ENCODE measurements around the gene PPM1E. TPM values are rescaled to one million over a fixed set of nuclear protein-coding genes. Genes with fewer than 3 reads are reported as not detected.

PPM1E gene
- total RNA-seq, 6 experiments from 2014 or later, result 0.61 to 1.3 (median 0.97) TPM

DNA sequence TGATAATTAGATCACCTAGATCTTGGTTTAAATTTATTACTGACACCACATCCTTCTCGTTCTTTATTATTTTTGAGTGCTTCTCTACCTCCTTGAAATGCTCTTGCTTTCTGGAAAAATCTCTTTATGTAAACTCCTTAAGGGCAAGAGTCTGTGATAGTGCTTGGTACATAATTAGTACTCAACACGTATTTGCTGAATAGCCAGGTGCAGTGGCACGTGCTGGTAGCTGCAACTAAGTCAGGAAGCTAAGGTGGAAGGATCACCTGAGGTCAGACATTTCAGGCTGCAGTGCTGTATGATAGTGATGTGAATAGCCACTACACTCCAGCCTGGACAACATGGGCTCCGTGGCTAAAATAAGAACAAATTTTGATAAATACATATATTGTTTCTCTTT, 63.0 kb downstream of the PPM1E start:
- Histone ChIP-seq H3K9me3 (no peaks in the 10 kb centered on the region), H3K4me3 (no peak overlapping the region), H3K27me3 (no peaks in the 10 kb centered on the region), H3K27ac (no peak overlapping the region), H3K36me3 (no peaks in the 10 kb centered on the region), H3K4me1 (no peaks in the 10 kb centered on the region)
- 78% methylated on average over 4 of the region's 4 CpGs for WGBS (ENCODE audit: insufficient coverage, low coverage, low lambda C conversion rate, missing lambda C conversion rate)
- ATAC-seq, result no peak
- intact Hi-C loops (cut with DNase I), result no loop called here
- no peak for DNase-seq
- TF ChIP-seq, protein P1, sequence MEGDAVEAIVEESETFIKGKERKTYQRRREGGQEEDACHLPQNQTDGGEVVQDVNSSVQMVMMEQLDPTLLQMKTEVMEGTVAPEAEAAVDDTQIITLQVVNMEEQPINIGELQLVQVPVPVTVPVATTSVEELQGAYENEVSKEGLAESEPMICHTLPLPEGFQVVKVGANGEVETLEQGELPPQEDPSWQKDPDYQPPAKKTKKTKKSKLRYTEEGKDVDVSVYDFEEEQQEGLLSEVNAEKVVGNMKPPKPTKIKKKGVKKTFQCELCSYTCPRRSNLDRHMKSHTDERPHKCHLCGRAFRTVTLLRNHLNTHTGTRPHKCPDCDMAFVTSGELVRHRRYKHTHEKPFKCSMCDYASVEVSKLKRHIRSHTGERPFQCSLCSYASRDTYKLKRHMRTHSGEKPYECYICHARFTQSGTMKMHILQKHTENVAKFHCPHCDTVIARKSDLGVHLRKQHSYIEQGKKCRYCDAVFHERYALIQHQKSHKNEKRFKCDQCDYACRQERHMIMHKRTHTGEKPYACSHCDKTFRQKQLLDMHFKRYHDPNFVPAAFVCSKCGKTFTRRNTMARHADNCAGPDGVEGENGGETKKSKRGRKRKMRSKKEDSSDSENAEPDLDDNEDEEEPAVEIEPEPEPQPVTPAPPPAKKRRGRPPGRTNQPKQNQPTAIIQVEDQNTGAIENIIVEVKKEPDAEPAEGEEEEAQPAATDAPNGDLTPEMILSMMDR (IDR thresholded peaks at IDR 0.05), result no peak
- TF ChIP-seq POLR2A (IDR thresholded peaks at IDR 0.05), result no peak

GRCh38 chr17:58822148-58823050, 66.7 kb downstream of the PPM1E start:
- Histone ChIP-seq H3K27ac (no peak overlapping the region), H3K4me3 (no peak overlapping the region), H3K4me1 (no peaks in the 10 kb centered on the region), H3K36me3 (no peaks in the 10 kb centered on the region), H3K9me3 (no peaks in the 10 kb centered on the region), H3K27me3 (no peaks in the 10 kb centered on the region)
- WGBS (ENCODE audit: insufficient coverage, low coverage, low lambda C conversion rate, missing lambda C conversion rate), result 57% methylated on average over 6 of the region's 6 CpGs
- no peak for DNase-seq
- TF ChIP-seq POLR2A (IDR thresholded peaks at IDR 0.05), result no peak
- TF ChIP-seq, protein P1 (IDR thresholded peaks at IDR 0.05), result no peak
- ATAC-seq, result no peak
- intact Hi-C loops (cut with DNase I), result no loop called here

- ATAC-seq (no peak), DNase-seq (no peak)
- Histone ChIP-seq H3K27me3 (no peaks in the 10 kb centered on the region), H3K9me3 (no peaks in the 10 kb centered on the region), H3K4me1 (no peaks in the 10 kb centered on the region), H3K27ac (no peak overlapping the region), H3K36me3 (no peaks in the 10 kb centered on the region), H3K4me3 (no peak overlapping the region)
- WGBS (ENCODE audit: insufficient coverage, low coverage, low lambda C conversion rate, missing lambda C conversion rate), result 87% methylated on average over 2 of the region's 2 CpGs
- TF ChIP-seq, protein P1 (IDR thresholded peaks at IDR 0.05), result no peak
- no peak for TF ChIP-seq POLR2A (IDR thresholded peaks at IDR 0.05)
- intact Hi-C loops (cut with DNase I), result no loop called here
These were observed 67.4 kb downstream of the PPM1E start for GRCh38 chr17:58823051-58823525.

- Histone ChIP-seq H3K9me3 (no peaks in the 10 kb centered on the region), H3K4me1 (no peaks in the 10 kb centered on the region), H3K36me3 (no peaks in the 10 kb centered on the region), H3K27ac (no peak overlapping the region), H3K27me3 (no peaks in the 10 kb centered on the region), H3K4me3 (no peak overlapping the region)
- DNase-seq (no peak), ATAC-seq (no peak)
- WGBS (ENCODE audit: insufficient coverage, low coverage, low lambda C conversion rate, missing lambda C conversion rate), result 60% methylated on average over 8 of the region's 10 CpGs
- intact Hi-C loops (cut with DNase I), result no loop called here
- TF ChIP-seq, protein P1 (IDR thresholded peaks at IDR 0.05), result no peak
- TF ChIP-seq POLR2A (IDR thresholded peaks at IDR 0.05), result no peak
These were observed 73.6 kb downstream of the PPM1E start for GRCh38 chr17:58829172-58829637.

Measured in right lobe of liver (tissue), 6 donors.